ENCODE results near the gene RIPOR2. TPM values are rescaled to one million over a fixed set of nuclear protein-coding genes. Genes with fewer than 3 reads are reported as not detected.
"Not testable (repeated sequence)": the region's sequence is repeated elsewhere in the genome, so short reads cannot be mapped to it uniquely, and the experiment has no call there.

RIPOR2 gene
- total and polyA plus RNA-seq, 10 of the 15 experiments (the other 5 are each of a cell fraction or from before 2014, with no cell fraction given): 22.2 to 48.2 (median 34.7) TPM

DNA sequence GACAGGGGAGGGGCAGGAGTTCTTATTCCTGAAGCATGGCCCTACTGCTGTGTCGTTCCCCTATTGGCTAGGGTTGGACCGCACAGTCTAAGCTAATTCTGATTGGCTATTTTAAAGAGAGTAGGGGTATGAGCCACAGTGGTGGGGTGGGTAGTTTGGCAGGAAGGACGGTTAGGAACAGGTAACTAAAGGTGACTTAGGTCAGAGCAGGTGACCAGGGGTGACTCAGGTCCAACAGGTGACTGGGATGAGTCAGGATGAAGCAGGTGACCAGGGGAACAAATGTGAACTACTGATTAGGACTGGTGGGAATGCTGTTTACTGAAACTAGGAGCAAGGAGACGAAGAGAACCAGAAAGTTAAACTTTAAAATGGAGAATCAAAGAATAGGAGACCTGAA, 58.0 kb downstream of the RIPOR2 start:
- BruUV-seq (replicated peaks); H4K20me1 ChIP-seq (ENCODE audit: control insufficient read depth, insufficient read depth); in situ Hi-C loops (cut with MboI); H2AFZ ChIP-seq (ENCODE audit: control insufficient read depth, low read depth, low read length); RAD21 ChIA-PET (ENCODE audit: unreplicated experiment); intact Hi-C loops (cut with micrococcal nuclease; ENCODE audit: unreplicated experiment); H3K79me2 ChIP-seq (ENCODE audit: control insufficient read depth, insufficient read depth, low read length); SMC1A ChIA-PET (ENCODE audit: uncharacterized antibody, unreplicated experiment); CTCF ChIA-PET; H3K4me1 ChIP-seq (ENCODE audit: control insufficient read depth, insufficient read depth, low read length); POLR2A ChIA-PET; H3K27me3 ChIP-seq (replicated peaks in 1 of 2; ENCODE audit: control insufficient read depth in 2 of 2, insufficient read depth in 2 of 2, low read length in 1 of 2); FAIRE-seq; DNase-seq (ENCODE audit: low read depth, low spot score); ATAC-seq; H3K9ac ChIP-seq (ENCODE audit: control insufficient read depth, insufficient read depth, low read length); H3K4me2 ChIP-seq (ENCODE audit: control insufficient read depth, insufficient read depth); H3K27ac ChIP-seq (ENCODE audit: control insufficient read depth, insufficient read depth); H3K4me3 ChIP-seq: not testable (repeated sequence)
- peaks cover 4 to 16% of the 10 kb centered on the region in 2 experiments; a peak in 3 of 4 replicates for H3K36me3 ChIP-seq (ENCODE audit: control insufficient read depth in 2 of 2, insufficient read depth in 2 of 2, low read length in 1 of 2)
- H3K9me3 ChIP-seq (replicated peaks; ENCODE audit: control insufficient read depth, insufficient read depth, low read length): peaks cover 12% of the 10 kb centered on the region; the same call in 2 of the 3 replicates
- 94% methylated on average over 4 of the region's 4 CpGs for WGBS (ENCODE audit: insufficient coverage, insufficient replicate concordance, low lambda C conversion rate, missing lambda C conversion rate)

DNA sequence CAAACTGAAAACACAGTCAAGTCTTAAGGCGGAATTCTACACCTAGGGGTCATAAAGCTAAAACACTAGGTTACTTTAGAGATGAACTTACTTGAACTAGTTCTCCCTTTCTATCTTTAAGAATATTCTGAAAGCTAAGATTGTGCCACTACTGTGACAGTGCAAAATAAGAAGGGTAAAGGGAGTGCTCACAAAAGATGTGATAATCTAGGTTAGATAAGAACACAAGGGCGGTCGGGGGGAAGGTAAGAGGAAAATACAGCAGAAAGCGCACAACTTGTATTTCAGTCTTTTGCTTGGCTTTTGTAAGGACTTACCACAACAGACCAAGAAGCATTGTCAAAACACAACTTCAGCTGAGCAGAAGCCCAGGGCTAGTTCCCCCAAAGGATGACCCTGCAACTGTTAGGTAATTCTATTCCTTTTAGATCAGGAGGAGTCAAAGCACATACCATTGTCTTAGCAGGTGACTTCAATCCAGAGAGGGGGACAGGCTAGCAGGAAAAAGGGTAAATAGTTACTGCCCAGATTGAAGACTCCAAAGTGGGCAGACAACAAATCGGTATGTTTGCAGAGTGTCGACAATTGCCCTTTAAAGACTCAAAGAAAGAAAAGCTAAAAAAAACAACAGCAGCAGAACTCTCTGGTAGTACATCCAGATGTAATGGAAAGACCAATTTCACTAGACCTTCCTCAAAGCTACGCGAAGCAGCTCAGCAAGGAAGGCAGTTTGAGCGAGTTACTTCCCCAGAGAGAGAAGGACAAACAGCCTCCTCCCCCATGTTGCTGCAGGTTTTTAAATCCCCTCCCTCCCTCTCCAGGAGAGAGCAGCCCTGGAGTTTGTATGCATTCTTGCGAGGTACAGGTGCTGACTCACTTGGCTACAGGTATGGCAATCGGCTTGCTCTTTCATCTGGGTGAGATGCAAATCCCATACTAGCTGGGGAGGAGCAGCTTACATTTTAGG, 59.0 kb downstream of the RIPOR2 start:
- no peak overlapping the region for H2AFZ ChIP-seq (ENCODE audit: control insufficient read depth, low read depth, low read length)
- no peak overlapping the region for H3K4me2 ChIP-seq (ENCODE audit: control insufficient read depth, insufficient read depth)
- no peaks in the 10 kb centered on the region for H3K4me1 ChIP-seq (ENCODE audit: control insufficient read depth, insufficient read depth, low read length)
- ATAC-seq (no peak), DNase-seq (ENCODE audit: low read depth, low spot score) (no peak), FAIRE-seq (no peak)
- CTCF ChIA-PET: interaction anchor here (0.9 to 2.2 kb wide), 2 partner anchors 56 to 115 kb away, joined by 3 to 9 read pairs; no protein-coding TSS in a partner anchor
- no peak for TF ChIP-seq IKZF1 (conservative IDR thresholded peaks at IDR 0.05)
- no peak for TF ChIP-seq ZNF384 (IDR thresholded peaks at IDR 0.05; ENCODE audit: borderline replicate concordance, low read depth, low read length)
- TF ChIP-seq, protein P1, sequence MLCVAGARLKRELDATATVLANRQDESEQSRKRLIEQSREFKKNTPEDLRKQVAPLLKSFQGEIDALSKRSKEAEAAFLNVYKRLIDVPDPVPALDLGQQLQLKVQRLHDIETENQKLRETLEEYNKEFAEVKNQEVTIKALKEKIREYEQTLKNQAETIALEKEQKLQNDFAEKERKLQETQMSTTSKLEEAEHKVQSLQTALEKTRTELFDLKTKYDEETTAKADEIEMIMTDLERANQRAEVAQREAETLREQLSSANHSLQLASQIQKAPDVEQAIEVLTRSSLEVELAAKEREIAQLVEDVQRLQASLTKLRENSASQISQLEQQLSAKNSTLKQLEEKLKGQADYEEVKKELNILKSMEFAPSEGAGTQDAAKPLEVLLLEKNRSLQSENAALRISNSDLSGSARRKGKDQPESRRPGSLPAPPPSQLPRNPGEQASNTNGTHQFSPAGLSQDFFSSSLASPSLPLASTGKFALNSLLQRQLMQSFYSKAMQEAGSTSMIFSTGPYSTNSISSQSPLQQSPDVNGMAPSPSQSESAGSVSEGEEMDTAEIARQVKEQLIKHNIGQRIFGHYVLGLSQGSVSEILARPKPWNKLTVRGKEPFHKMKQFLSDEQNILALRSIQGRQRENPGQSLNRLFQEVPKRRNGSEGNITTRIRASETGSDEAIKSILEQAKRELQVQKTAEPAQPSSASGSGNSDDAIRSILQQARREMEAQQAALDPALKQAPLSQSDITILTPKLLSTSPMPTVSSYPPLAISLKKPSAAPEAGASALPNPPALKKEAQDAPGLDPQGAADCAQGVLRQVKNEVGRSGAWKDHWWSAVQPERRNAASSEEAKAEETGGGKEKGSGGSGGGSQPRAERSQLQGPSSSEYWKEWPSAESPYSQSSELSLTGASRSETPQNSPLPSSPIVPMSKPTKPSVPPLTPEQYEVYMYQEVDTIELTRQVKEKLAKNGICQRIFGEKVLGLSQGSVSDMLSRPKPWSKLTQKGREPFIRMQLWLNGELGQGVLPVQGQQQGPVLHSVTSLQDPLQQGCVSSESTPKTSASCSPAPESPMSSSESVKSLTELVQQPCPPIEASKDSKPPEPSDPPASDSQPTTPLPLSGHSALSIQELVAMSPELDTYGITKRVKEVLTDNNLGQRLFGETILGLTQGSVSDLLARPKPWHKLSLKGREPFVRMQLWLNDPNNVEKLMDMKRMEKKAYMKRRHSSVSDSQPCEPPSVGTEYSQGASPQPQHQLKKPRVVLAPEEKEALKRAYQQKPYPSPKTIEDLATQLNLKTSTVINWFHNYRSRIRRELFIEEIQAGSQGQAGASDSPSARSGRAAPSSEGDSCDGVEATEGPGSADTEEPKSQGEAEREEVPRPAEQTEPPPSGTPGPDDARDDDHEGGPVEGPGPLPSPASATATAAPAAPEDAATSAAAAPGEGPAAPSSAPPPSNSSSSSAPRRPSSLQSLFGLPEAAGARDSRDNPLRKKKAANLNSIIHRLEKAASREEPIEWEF (IDR thresholded peaks at IDR 0.05; ENCODE audit: insufficient replicate concordance, low read depth, low read length): no peak
- TF ChIP-seq, protein P2, sequence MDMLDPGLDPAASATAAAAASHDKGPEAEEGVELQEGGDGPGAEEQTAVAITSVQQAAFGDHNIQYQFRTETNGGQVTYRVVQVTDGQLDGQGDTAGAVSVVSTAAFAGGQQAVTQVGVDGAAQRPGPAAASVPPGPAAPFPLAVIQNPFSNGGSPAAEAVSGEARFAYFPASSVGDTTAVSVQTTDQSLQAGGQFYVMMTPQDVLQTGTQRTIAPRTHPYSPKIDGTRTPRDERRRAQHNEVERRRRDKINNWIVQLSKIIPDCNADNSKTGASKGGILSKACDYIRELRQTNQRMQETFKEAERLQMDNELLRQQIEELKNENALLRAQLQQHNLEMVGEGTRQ (IDR thresholded peaks at IDR 0.05; ENCODE audit: borderline replicate concordance, low read depth, low read length): no peak
- TF ChIP-seq POLR2A (IDR thresholded peaks at IDR 0.05; ENCODE audit: low read depth, low read length): no peak
- in situ Hi-C loops (cut with MboI) (no loop called here), intact Hi-C loops (cut with micrococcal nuclease; ENCODE audit: unreplicated experiment) (no loop called here)
- SMC1A ChIA-PET (ENCODE audit: uncharacterized antibody, unreplicated experiment): interaction anchor here (0.7 to 1.6 kb wide), 6 partner anchors 10 to 115 kb away, joined by 3 to 5 read pairs (median 3); no protein-coding TSS in a partner anchor
- no peak overlapping the region for H3K4me3 ChIP-seq
- H4K20me1 ChIP-seq (ENCODE audit: control insufficient read depth, insufficient read depth): no peaks in the 10 kb centered on the region; the same call in 1 of the 2 replicates
- no peak overlapping the region for H3K9ac ChIP-seq (ENCODE audit: control insufficient read depth, insufficient read depth, low read length)
- H3K79me2 ChIP-seq (ENCODE audit: control insufficient read depth, insufficient read depth, low read length): no peaks in the 10 kb centered on the region
- peaks cover 12% of the 10 kb centered on the region; the same call in 2 of the 3 replicates for H3K9me3 ChIP-seq (replicated peaks; ENCODE audit: control insufficient read depth, insufficient read depth, low read length)
- RAD21 ChIA-PET (ENCODE audit: unreplicated experiment): interaction anchor here (0.9 kb wide), 2 partner anchors 20 to 137 kb away, joined by 3 read pairs; no protein-coding TSS in a partner anchor
- WGBS (ENCODE audit: insufficient coverage, insufficient replicate concordance, low lambda C conversion rate, missing lambda C conversion rate): 87% methylated on average over 11 of the region's 11 CpGs
- H3K27me3 ChIP-seq (replicated peaks in 1 of 2; ENCODE audit: control insufficient read depth in 2 of 2, insufficient read depth in 2 of 2, low read length in 1 of 2): no peaks in the 10 kb centered on the region
- POLR2A ChIA-PET: interaction anchor here (0.9 kb wide), 1 partner anchor 14 kb away, joined by 3 read pairs; no protein-coding TSS in a partner anchor
- BruUV-seq (replicated peaks): no TSS peak
- no peak overlapping the region for H3K27ac ChIP-seq (ENCODE audit: control insufficient read depth, insufficient read depth)
- H3K36me3 ChIP-seq (ENCODE audit: control insufficient read depth in 2 of 2, insufficient read depth in 2 of 2, low read length in 1 of 2): peaks cover 4 to 17% of the 10 kb centered on the region in 2 experiments
